PC-3 (cell line): ENCODE data around the gene PIKFYVE. TPM values are rescaled to one million over a fixed set of nuclear protein-coding genes. Genes with fewer than 3 reads are reported as not detected.
A peak's percentile ranks its signal among the peaks of the same experiment; 100 is the strongest.

Experiments
- ATAC-seq: fragments of 200-7000 bp; cut with Tn5 transposase; 2 replicates; pipeline ENCODE4 v1.9.1; 2020; ENCODE audit warnings: mild to moderate bottlenecking, moderate library complexity
- BruUV-seq: library from RNA; stranded (reverse); fragments of 400-500 nt; replicated peaks from 2 replicates; lab custom pipeline; 2021; lab: Mats Ljungman, UMichigan
- CTCF ChIA-PET: fragments of 300-600 bp; sonication (Branson Sonifier 250); formaldehyde crosslinking; loops from one replicate; lab custom pipeline; 2022; ENCODE audit warnings: antibody characterized with exemption; lab: Charles Lee
- POLR2A ChIA-PET: fragments of 300-600 bp; sonication (Branson Sonifier 250); formaldehyde crosslinking; loops from one replicate; lab custom pipeline; 2022; ENCODE audit warnings: antibody characterized with exemption; ENCODE audit not compliant: unreplicated experiment; lab: Charles Lee
- DNase-seq: peaks from one replicate; pipeline ENCODE4 v3.0.0-alpha.2; 2015
- H2AFZ ChIP-seq: fragments of 300-600 bp; sonication (generic); 2 replicates; pipeline ENCODE4 v1.6.0; 2016; ENCODE audit warnings: antibody characterized with exemption, low read length
- H3F3A ChIP-seq: fragments of 300-600 bp; sonication (generic); one replicate; pipeline ENCODE4 v1.6.0; 2017; ENCODE audit warnings: antibody characterized with exemption, low read length, control low read depth, mild to moderate bottlenecking; ENCODE audit not compliant: unreplicated experiment
- H3K27ac ChIP-seq: fragments of 300-600 bp; sonication (generic); 2 replicates; pipeline ENCODE4 v1.5.1; 2016; ENCODE audit warnings: mild to moderate bottlenecking, low read length
- H3K27me3 ChIP-seq: fragments of 300-600 bp; sonication (generic); 2 replicates; pipeline ENCODE4 v1.6.1; 2016; ENCODE audit warnings: low read length, mixed read lengths
- H3K36me3 ChIP-seq: fragments of 300-600 bp; sonication (generic); 2 replicates; pipeline ENCODE4 v1.6.1; 2016; ENCODE audit warnings: low read depth, mixed run types, low read length, mixed read lengths
- H3K4me1 ChIP-seq: fragments of 300-600 bp; sonication (generic); 2 replicates; pipeline ENCODE4 v1.5.1; 2016; ENCODE audit warnings: low read length; ENCODE audit not compliant: insufficient read depth
- H3K4me2 ChIP-seq: fragments of 300-600 bp; sonication (generic); 2 replicates; pipeline ENCODE4 v1.6.0; 2016; ENCODE audit warnings: low read length
- H3K4me3 ChIP-seq: fragments of 300-600 bp; sonication (generic); 2 replicates; pipeline ENCODE4 v1.5.1; 2016; ENCODE audit warnings: mild to moderate bottlenecking, low read length, mixed read lengths
- H3K79me2 ChIP-seq: fragments of 300-600 bp; sonication (generic); 2 replicates; pipeline ENCODE4 v1.6.1; 2017; ENCODE audit warnings: low read length, mixed read lengths
- H3K9ac ChIP-seq: fragments of 300-600 bp; sonication (generic); 2 replicates; pipeline ENCODE4 v1.6.0; 2016; ENCODE audit warnings: mild to moderate bottlenecking, low read length
- H3K9me2 ChIP-seq: fragments of 300-600 bp; sonication (generic); replicated peaks from 2 replicates; pipeline ENCODE4 v1.6.1; 2016; ENCODE audit warnings: mixed run types, low read length, mixed read lengths
- H3K9me3 ChIP-seq: fragments of 300-600 bp; sonication (generic); 2 replicates; pipeline ENCODE4 v1.6.1; 2016; ENCODE audit warnings: low read length, mixed read lengths
- H4K20me1 ChIP-seq: fragments of 300-600 bp; sonication (generic); 2 replicates; pipeline ENCODE4 v1.6.1; 2016; ENCODE audit warnings: low read length, mixed read lengths
- CTCF ChIP-seq: fragments of 300-600 bp; sonication (generic); conservative IDR thresholded peaks from 2 replicates; pipeline ENCODE4 v1.5.1; 2017; ENCODE audit warnings: antibody characterized with exemption, low read depth, mild to moderate bottlenecking, low read length
- EZH2 ChIP-seq: fragments of 300-600 bp; sonication (generic); IDR thresholded peaks from one replicate; pipeline ENCODE4 v1.6.1; 2017; ENCODE audit warnings: antibody characterized with exemption, mild to moderate bottlenecking, low read length; ENCODE audit not compliant: unreplicated experiment
- EZH2phosphoT487 ChIP-seq: fragments of 300-600 bp; sonication (generic); IDR thresholded peaks from 2 replicates; pipeline ENCODE4 v1.6.1; 2018; ENCODE audit warnings: mild to moderate bottlenecking, antibody characterized with exemption, low read length, borderline replicate concordance
- intact Hi-C: fragments of 100-400 bp; cut with micrococcal nuclease; formaldehyde crosslinking; loops from 2 replicates; pipeline ENCODE4 v1.9.0; 2023
- total RNA-seq: library from RNA; depleted of rRNA; stranded (reverse); fragments of >200 nt; gene quantifications from 2 replicates; pipeline ENCODE4 v1.2.3, GENCODE V29; 2014

Gene PIKFYVE
- total RNA-seq, 1 experiment from 2014 or later: 18.8 TPM

- ChIA-PET POLR2A (no interaction called here), CTCF (no interaction called here)
- H3K4me2 ChIP-seq: no peak overlapping the region
- DNase-seq (peak; percentile 13), ATAC-seq (no peak)
- H3K9ac ChIP-seq: no peak overlapping the region
- H3K4me3 ChIP-seq: no peak overlapping the region
- H3K4me1 ChIP-seq: 0 out of 2 replicates have a peak, but pooled peaks cover 5% of the 10 kb centered on the region
- H3K27me3 ChIP-seq: no peaks in the 10 kb centered on the region
- no peak overlapping the region for H3K27ac ChIP-seq
- H3K9me2 ChIP-seq: no peaks in the 10 kb centered on the region
- H3F3A ChIP-seq: no peaks in the 10 kb centered on the region
- H2AFZ ChIP-seq: no peak overlapping the region
- H3K36me3 ChIP-seq: peaks cover 35% of the 10 kb centered on the region
- BruUV-seq: no TSS peak
- no peaks in the 10 kb centered on the region for H3K9me3 ChIP-seq
- no peaks in the 10 kb centered on the region for H3K79me2 ChIP-seq
- TF ChIP-seq EZH2phosphoT487 (no peak), EZH2 (no peak), CTCF (no peak)
- no peaks in the 10 kb centered on the region for H4K20me1 ChIP-seq
- intact Hi-C loops: no loop called here
These were observed 14.9 kb downstream of the PIKFYVE start for GRCh38 chr2:208280933-208281332.

GRCh38 chr2:208285853-208286252, 19.8 kb downstream of the PIKFYVE start:
- Histone ChIP-seq H3K4me1 (0 out of 2 replicates have a peak, but pooled peaks cover 1% of the 10 kb centered on the region), H3K27ac (no peak overlapping the region), H3K9me3 (no peaks in the 10 kb centered on the region), H4K20me1 (no peaks in the 10 kb centered on the region), H3K79me2 (no peaks in the 10 kb centered on the region), H3K9ac (no peak overlapping the region), H3F3A (no peaks in the 10 kb centered on the region), H2AFZ (no peak overlapping the region), H3K36me3 (peaks cover 34% of the 10 kb centered on the region), H3K4me2 (no peak overlapping the region), H3K9me2 (no peaks in the 10 kb centered on the region), H3K4me3 (no peak overlapping the region), H3K27me3 (no peaks in the 10 kb centered on the region)
- intact Hi-C loops: no loop called here
- no TSS peak for BruUV-seq
- ChIA-PET POLR2A (no interaction called here), CTCF (no interaction called here)
- TF ChIP-seq CTCF (no peak), EZH2 (no peak)
- ATAC-seq (no peak), DNase-seq (no peak)

- no peak overlapping the region for H3K4me3 ChIP-seq
- H2AFZ ChIP-seq: no peak overlapping the region
- no peaks in the 10 kb centered on the region for H4K20me1 ChIP-seq
- TF ChIP-seq EZH2phosphoT487 (no peak), CTCF (no peak), EZH2 (no peak)
- BruUV-seq: no TSS peak
- 0 out of 2 replicates have a peak, but pooled peaks cover 4% of the 10 kb centered on the region for H3K79me2 ChIP-seq
- intact Hi-C loops: no loop called here
- no peaks in the 10 kb centered on the region for H3K9me2 ChIP-seq
- no peak overlapping the region for H3K4me2 ChIP-seq
- no peaks in the 10 kb centered on the region for H3K9me3 ChIP-seq
- POLR2A ChIA-PET: interaction anchor here (0.5 kb wide), 1 partner anchor 483 kb away, joined by 3 read pairs; no protein-coding TSS in a partner anchor
- H3K4me1 ChIP-seq: no peaks in the 10 kb centered on the region
- H3K27me3 ChIP-seq: no peaks in the 10 kb centered on the region
- CTCF ChIA-PET: no interaction called here
- no peaks in the 10 kb centered on the region for H3F3A ChIP-seq
- H3K9ac ChIP-seq: no peak overlapping the region
- H3K27ac ChIP-seq: no peak overlapping the region
- H3K36me3 ChIP-seq: peaks cover 20% of the 10 kb centered on the region
- DNase-seq (no peak), ATAC-seq (no peak)
These were observed 28.5 kb downstream of the PIKFYVE start for GRCh38 chr2:208294482-208295024.
